NCI-H2029 treated with DMSO at 0.1 percent for 48 hours (cell line): Measurements from ENCODE around the gene ZNHIT6.

Source experiments
- DNase-seq: peaks from one replicate; lab custom pipeline; 2025; lab: John Stamatoyannopoulos, UW

Gene ZNHIT6

DNA sequence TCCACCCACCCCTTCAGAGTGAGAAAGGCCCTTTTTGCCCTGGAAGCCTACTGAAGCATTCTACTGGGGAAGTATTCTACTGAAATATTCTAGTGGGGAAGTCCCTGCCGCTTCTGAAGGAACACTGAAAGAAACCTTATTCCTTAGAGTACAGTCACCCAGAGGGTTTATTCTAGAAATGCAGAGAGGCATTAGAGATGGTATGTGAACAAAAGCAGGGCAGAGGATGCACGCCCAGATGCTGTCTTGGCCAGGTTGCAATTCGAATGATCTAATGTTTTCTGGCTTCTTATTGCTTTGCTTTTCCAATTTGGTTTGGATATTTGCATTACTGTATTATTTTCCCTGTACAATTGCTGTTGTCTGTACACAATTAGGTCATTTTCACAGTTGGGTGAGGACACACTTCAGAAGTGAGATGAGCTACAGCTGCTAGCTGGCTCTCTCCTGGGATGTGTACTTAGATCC is 90.6 kb downstream of the ZNHIT6 start:
- DNase-seq = no peak

GRCh38 chr1:85616736-85617135 is 91.5 kb downstream of the ZNHIT6 start:
- DNase-seq = no peak

GRCh38 chr1:85616364-85616705 is 91.9 kb downstream of the ZNHIT6 start:
- no peak for DNase-seq

DNA sequence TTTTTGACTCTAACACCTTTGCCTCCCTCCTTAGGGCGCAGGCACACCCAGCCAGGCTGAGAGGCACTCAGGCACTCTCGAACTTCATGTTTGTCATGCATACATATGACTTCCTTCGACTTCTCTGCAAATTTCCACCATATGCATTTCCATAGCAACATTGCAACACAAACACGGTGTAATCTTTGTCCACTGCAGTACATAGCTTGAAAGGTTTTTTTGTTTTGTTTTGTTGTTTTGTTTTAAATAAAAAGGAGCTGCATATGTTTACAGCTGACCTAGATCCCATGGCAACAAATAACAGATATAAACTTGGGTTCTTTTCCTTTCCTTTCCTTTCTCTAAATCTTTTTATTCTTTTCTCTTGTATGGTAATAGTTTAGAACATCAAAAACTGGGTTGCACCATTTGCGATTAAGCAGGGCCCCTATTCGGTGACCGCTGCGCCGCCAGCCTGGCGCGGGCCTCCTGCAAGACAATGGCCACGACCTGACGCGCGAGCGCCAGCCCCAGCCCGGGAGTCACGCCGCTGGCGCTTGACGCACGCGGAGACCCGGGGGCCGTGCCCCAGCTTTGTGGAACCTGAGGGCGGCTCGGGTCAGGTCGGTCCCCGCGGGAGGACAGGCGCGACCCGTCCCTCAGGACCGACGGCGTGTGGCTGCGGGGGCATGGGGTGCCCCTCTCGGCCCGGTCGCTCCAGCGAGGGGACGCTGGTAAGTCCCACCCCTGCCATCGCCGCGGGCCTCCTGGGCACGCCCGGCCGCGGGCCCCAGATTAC is 92.5 kb downstream of the ZNHIT6 start:
- no peak for DNase-seq

DNA sequence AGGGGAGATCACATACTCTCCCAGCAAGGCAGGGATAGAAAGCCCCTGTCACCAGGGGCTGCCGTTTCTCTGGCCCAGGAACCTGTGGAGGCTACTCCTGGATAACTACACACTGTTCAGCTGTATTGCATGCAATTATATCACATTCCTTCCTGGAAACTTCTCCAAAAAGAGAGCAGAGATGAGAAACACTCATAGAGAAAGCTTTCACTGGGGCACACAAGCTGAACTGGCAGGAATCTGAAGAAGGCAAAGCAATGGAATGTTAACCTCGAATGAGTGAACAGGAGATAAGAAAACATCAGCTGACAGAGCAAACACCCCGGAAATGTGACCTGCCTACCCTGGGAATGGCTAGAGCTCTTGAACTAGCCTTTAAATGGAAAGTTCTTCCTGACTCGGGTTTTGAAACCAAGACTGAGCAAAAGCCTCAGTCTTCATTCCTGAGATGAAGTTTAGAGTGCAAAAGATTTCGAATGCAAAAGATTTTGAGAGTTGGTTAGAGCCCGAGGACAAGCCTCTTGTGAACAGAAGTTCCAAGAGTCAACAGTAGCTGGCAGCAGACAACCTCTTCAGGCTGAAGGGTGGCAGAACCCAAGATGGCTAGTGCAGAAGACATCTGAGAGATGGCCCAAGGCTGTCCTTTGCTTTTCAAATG is 95.4 kb downstream of the ZNHIT6 start:
- no peak for DNase-seq

- no peak for DNase-seq
Observed at GRCh38 chr1:85611856-85612255, 96.4 kb downstream of the ZNHIT6 start.

DNA sequence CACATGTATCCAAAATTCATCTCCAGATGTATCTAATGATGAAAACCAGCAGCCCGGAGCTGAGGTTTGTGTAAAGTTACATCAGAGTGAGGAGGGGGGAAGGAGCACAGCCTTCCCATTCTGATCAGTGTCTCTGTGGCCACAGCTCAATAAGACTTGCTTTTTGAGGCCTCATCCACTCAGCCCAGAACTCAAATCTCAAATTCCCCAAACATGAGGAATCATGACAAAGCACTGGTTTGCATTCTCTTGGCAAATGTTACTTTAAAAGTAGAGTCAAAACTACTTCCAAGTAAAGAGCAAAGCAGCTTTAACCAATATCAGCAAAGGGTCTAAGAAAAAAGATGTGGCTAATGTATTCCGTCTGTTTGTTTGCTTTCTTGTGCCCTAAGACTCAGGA is 96.8 kb downstream of the ZNHIT6 start:
- no peak for DNase-seq

- no peak for DNase-seq
Observed at GRCh38 chr1:85609976-85610375, 98.3 kb downstream of the ZNHIT6 start.

- no peak for DNase-seq
Observed at GRCh38 chr1:85608851-85609250, 99.4 kb downstream of the ZNHIT6 start.

DNA sequence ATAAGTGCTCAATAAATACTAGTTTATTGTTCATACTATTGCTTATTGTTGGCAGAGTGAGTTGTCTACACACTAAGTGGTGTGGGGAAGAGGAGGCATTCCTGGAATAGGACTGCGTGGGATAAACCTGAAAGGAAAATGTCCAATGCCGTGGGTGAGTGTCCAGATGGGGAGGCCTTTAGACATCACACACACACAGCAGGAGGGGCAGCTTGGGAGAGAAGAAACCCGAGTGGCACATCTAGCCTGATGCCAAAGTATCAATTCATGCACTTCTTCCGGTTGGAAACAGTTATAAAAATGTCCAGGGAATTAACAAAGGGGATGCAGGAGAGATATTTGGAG is 100.3 kb downstream of the ZNHIT6 start:
- no peak for DNase-seq

GRCh38 chr1:85607126-85607920 is 100.9 kb downstream of the ZNHIT6 start:
- no peak for DNase-seq

DNA sequence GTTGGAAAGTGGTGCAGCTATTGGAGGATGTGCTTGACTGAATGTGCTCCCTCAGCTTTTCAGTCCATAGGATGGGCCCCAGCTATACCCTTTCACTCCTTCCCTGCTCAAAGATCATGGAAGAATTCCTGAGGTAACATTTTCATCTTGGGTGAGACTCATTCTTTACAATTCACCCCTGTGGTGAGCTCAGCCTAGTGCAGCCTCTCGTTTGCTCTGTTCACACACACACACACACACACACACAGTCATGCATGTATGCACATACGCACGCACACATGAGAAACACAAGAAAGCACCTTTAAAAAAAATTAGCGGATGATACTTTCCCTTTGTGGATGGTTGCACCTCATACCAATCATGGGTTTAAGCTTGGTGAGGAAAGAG is 101.8 kb downstream of the ZNHIT6 start:
- DNase-seq = no peak

GRCh38 chr1:85605484-85606413 is 102.5 kb downstream of the ZNHIT6 start:
- DNase-seq = no peak

DNA sequence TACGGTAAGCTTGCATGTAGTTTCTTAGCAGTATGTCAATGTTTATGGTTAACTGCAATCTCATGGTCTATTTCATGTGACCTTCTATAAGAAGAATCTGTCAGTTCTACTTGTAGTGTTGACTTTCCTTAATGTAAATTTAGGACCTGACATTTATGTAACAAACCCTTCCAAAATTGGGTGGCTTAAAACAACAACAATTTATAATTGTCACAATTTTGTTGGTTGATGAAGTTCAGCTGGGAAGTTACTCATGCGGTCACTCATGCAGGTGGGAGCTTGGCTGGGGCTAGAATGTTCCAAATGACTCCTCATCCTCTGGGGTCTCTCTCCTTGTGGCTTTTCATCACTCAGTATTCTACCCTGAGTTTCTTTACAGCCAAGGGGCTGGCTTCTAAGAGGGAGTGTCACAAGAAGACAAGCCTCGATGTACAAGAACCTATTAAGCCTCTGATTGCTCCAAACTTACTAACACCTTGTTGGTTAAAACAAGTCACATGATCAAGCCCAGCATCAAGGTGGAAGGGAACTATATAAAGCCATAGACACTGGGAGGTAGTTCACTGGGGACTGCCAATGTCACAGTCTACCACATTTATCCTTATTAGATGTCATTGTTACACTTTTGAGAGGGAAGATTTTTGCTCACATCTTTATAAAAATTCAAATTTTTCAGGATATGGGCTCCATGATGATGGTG is 103.8 kb downstream of the ZNHIT6 start:
- no peak for DNase-seq

GRCh38 chr1:85603086-85603880 is 105.0 kb downstream of the ZNHIT6 start:
- no peak for DNase-seq

DNA sequence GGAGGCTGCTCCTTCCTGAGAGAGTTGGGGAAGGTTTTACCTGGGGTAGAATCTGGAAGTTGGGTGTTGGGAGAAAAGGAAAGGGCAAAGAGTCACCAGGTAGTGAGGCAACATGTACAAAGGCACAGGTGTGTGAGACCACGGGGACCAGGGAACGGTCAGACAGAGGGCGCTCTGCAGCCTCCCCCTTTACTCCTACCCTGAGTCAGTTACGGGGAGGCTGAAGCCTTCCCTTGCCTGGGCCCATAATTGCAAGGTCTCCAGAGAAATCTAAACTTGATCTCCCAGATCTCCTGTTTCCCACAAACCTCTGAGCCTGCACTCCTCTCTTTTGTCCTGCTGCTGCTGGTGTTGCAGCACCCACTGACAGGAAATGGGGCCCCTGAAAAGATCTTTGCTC is 105.7 kb downstream of the ZNHIT6 start:
- DNase-seq = no peak

- no peak for DNase-seq
Observed at GRCh38 chr1:85601901-85602300, 106.3 kb downstream of the ZNHIT6 start.

DNA sequence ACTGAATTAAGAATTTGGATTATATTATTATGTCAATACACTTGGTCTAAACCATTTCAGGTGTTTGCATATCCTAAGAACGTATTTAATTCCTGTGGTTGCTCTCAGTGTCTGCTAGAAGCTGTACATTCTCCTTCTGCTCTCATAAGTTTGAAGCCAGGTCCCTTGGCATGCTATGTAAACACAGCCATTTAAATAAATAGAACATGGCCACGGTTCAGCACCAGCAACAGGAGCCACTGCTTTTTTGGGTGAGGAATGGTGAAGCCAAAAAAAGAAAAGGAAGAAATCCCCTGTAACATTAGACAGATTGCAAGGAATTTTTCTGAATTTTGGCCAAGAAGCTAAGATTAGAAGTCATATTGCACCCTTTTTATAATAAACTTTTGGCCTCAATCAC is 108.6 kb downstream of the ZNHIT6 start:
- DNase-seq = no peak
